ENCODE data around the gene BCR. TPM values are rescaled to one million over a fixed set of nuclear protein-coding genes. Genes with fewer than 3 reads are reported as not detected.

BCR gene
- total RNA-seq, 1 donor from 2014 or later = 268 TPM

- peaks cover 3% of the 10 kb centered on the region for H3K27me3 Mint-ChIP-seq (ENCODE audit: unreplicated experiment)
- no peaks in the 10 kb centered on the region for H3K36me3 Mint-ChIP-seq (ENCODE audit: unreplicated experiment)
- peaks cover 11% of the 10 kb centered on the region for H3K4me1 Mint-ChIP-seq (ENCODE audit: low read depth, unreplicated experiment)
- H3K4me3 Mint-ChIP-seq (ENCODE audit: unreplicated experiment) = no peak overlapping the region
- H3K27ac Mint-ChIP-seq (ENCODE audit: unreplicated experiment) = peak overlapping the region; percentile 33
- TF ChIP-seq CTCF (IDR thresholded peaks at IDR 0.05; ENCODE audit: partially characterized antibody, unreplicated experiment) = no peak
- DNase-seq = no peak
- H3K9me3 Mint-ChIP-seq (ENCODE audit: unreplicated experiment) = no peaks in the 10 kb centered on the region
Observed at GRCh38 chr22:23142546-23143105, 37.7 kb upstream of the BCR start.

- peaks cover 14% of the 10 kb centered on the region for H3K4me1 Mint-ChIP-seq (ENCODE audit: low read depth, unreplicated experiment)
- H3K27me3 Mint-ChIP-seq (ENCODE audit: unreplicated experiment) = peaks cover 3% of the 10 kb centered on the region
- no peak overlapping the region for H3K27ac Mint-ChIP-seq (ENCODE audit: unreplicated experiment)
- H3K9me3 Mint-ChIP-seq (ENCODE audit: unreplicated experiment) = no peaks in the 10 kb centered on the region
- DNase-seq = no peak
- no peaks in the 10 kb centered on the region for H3K36me3 Mint-ChIP-seq (ENCODE audit: unreplicated experiment)
- no peak overlapping the region for H3K4me3 Mint-ChIP-seq (ENCODE audit: unreplicated experiment)
- no peak for TF ChIP-seq CTCF (IDR thresholded peaks at IDR 0.05; ENCODE audit: partially characterized antibody, unreplicated experiment)
Observed at GRCh38 chr22:23143119-23143518, 37.2 kb upstream of the BCR start.

GRCh38 chr22:23144432-23144831 lies 35.9 kb upstream of the BCR start:
- Mint-ChIP-seq H3K4me3 (ENCODE audit: unreplicated experiment) (no peak overlapping the region), H3K27me3 (ENCODE audit: unreplicated experiment) (peaks cover 3% of the 10 kb centered on the region), H3K36me3 (ENCODE audit: unreplicated experiment) (no peaks in the 10 kb centered on the region), H3K4me1 (ENCODE audit: low read depth, unreplicated experiment) (peaks cover 19% of the 10 kb centered on the region), H3K9me3 (ENCODE audit: unreplicated experiment) (no peaks in the 10 kb centered on the region), H3K27ac (ENCODE audit: unreplicated experiment) (no peak overlapping the region)
- no peak for DNase-seq
- TF ChIP-seq CTCF (IDR thresholded peaks at IDR 0.05; ENCODE audit: partially characterized antibody, unreplicated experiment) = no peak

- TF ChIP-seq CTCF (IDR thresholded peaks at IDR 0.05; ENCODE audit: partially characterized antibody, unreplicated experiment) = no peak
- Mint-ChIP-seq H3K36me3 (ENCODE audit: unreplicated experiment) (no peaks in the 10 kb centered on the region), H3K27me3 (ENCODE audit: unreplicated experiment) (peaks cover 6% of the 10 kb centered on the region), H3K4me1 (ENCODE audit: low read depth, unreplicated experiment) (peaks cover 25% of the 10 kb centered on the region), H3K27ac (ENCODE audit: unreplicated experiment) (no peak within 1 kb of the TSS), H3K9me3 (ENCODE audit: unreplicated experiment) (peaks cover 2% of the 10 kb centered on the region), H3K4me3 (ENCODE audit: unreplicated experiment) (peak within 1 kb of the TSS; percentile 80)
- DNase-seq = peak; percentile 100
Observed at GRCh38 chr22:23144932-23145877, 35.1 kb upstream of the BCR start, which contains the start of gene RAB36. Gene RAB36, plus strand, starts transcription at chr22:23145477. Its CDS starts 1,140 bp downstream, at chr22:23146617.

All from glutamatergic neuron (in vitro differentiated cells).